Measurements from ENCODE around the gene RPS10.
"Not testable (repeated sequence)": the region's sequence is repeated elsewhere in the genome, so short reads cannot be mapped to it uniquely, and the experiment has no call there.

The RPS10 gene

DNA sequence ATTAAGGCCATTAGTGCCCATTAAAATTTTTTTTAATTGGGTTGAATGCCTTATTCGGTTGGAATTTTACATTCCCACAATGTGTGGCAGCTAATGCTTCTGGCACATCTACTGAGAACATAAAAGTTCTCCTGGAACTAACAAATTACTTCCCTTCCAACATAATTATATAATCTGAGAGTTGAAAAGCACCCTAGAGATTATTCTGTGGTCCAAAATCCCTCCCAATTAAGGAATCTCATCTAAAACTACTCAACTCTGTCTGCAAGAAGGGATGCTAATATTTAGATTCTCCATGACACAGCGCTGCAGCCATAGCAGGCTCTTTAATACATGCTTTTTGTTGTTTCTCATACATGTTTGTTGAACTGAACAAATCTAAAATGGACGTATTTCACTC, 37.4 kb downstream of the RPS10 start:
- Histone ChIP-seq H3K27ac (ENCODE audit: low read depth, low read length) (no peak overlapping the region), H3K36me3 (ENCODE audit: control insufficient read depth, insufficient read depth, low read length) (no peaks in the 10 kb centered on the region), H3K4me1 (ENCODE audit: control insufficient read depth, insufficient read depth, low read length) (peaks cover 14% of the 10 kb centered on the region), H3K9ac (ENCODE audit: low read length) (no peak overlapping the region), H3K4me3 (ENCODE audit: low read length) (no peak overlapping the region), H3K27me3 (ENCODE audit: control insufficient read depth, insufficient read depth, low read length) (no peaks in the 10 kb centered on the region)

DNA sequence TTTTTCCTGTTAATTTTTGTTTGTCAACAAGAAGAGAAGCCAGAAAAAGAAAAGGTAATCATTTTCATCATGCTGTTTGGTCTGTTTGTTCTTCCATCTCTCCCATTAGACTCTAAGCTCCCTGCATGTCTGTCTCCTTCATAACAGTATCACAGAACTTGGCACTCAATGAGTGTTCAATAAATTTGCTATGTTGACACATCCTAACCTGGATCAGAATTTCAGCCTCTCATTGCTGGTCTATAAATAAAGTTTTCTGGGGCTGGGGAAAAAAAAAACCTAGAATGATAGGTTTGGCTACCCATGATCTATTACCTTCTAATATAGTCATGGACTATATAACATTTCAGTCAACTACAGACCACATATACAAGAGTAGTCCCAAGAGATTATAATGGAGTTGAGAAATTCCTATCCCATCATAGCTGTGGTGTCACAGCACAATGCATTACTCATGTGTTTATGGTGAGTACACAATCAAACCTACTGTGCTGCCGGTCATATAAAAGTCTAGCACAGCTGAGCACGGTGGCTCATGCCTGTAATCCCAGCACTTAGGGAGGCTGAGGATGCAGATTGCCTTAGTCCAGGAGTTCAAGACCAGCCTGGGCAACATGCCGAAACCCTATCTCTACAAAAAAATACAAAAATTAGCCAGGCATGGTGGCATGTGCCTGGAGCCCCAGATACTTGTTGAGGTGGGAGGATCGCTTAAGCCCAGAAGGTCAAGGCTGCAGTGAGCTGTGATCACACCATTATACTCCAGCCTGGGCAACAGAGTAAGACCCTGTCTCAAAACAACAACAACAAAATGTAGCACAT, 39.3 kb downstream of the RPS10 start:
- Histone ChIP-seq H3K27ac (ENCODE audit: low read depth, low read length) (no peak overlapping the region), H3K4me3 (ENCODE audit: low read length) (no peak overlapping the region), H3K4me1 (ENCODE audit: control insufficient read depth, insufficient read depth, low read length) (peaks cover 17% of the 10 kb centered on the region), H3K9ac (ENCODE audit: low read length) (no peak overlapping the region), H3K27me3 (ENCODE audit: control insufficient read depth, insufficient read depth, low read length) (no peaks in the 10 kb centered on the region), H3K36me3 (ENCODE audit: control insufficient read depth, insufficient read depth, low read length) (no peaks in the 10 kb centered on the region)

GRCh38 chr6:34385793-34386195, 40.1 kb downstream of the RPS10 start:
- Histone ChIP-seq H3K27ac (ENCODE audit: low read depth, low read length) (no peak overlapping the region), H3K36me3 (ENCODE audit: control insufficient read depth, insufficient read depth, low read length) (no peaks in the 10 kb centered on the region), H3K27me3 (ENCODE audit: control insufficient read depth, insufficient read depth, low read length) (no peaks in the 10 kb centered on the region), H3K4me1 (ENCODE audit: control insufficient read depth, insufficient read depth, low read length) (peaks cover 15% of the 10 kb centered on the region), H3K9ac (ENCODE audit: low read length) (no peak overlapping the region), H3K4me3 (ENCODE audit: low read length) (no peak overlapping the region)

- no peak overlapping the region for H3K4me3 ChIP-seq (ENCODE audit: low read length)
- peaks cover 12% of the 10 kb centered on the region for H3K4me1 ChIP-seq (ENCODE audit: control insufficient read depth, insufficient read depth, low read length)
- H3K9ac ChIP-seq (ENCODE audit: low read length), result no peak overlapping the region
- no peaks in the 10 kb centered on the region for H3K27me3 ChIP-seq (ENCODE audit: control insufficient read depth, insufficient read depth, low read length)
- H3K36me3 ChIP-seq (ENCODE audit: control insufficient read depth, insufficient read depth, low read length), result no peaks in the 10 kb centered on the region
- no peak overlapping the region for H3K27ac ChIP-seq (ENCODE audit: low read depth, low read length)
Measured at GRCh38 chr6:34384321-34385153, 41.3 kb downstream of the RPS10 start.

DNA sequence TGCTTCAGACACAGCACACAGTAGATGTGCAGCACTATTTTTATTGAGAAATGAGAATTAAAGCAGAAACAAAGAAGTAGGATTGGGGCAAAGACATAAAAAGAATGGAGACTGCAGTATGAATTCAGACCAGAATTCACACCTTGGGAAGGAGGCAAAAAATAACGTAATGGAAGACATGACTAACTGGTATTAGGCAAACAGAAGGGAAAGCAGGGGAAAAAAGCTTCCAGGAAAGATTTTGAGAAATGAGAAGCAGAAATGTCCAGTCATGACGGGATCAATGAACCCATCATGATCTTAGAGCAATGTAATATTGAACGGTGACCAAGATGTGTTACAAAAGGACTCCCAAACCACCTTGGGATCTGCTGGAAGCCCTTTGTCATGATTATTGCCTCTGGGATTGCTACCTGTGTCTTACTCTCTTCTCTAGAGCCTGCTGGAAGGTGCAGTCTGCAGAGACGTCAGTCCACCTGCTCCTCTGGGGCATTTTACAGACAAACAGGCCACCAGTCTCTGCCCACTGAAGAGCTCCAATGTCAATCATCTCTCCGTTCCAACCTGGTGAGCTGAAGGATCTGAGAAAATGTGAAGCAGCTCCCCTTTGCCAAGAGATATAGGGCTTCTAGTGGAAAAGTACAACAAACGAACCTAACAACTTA, 42.1 kb downstream of the RPS10 start:
- Histone ChIP-seq H3K27ac (ENCODE audit: low read depth, low read length) (no peak overlapping the region), H3K27me3 (ENCODE audit: control insufficient read depth, insufficient read depth, low read length) (no peaks in the 10 kb centered on the region), H3K36me3 (ENCODE audit: control insufficient read depth, insufficient read depth, low read length) (no peaks in the 10 kb centered on the region), H3K4me1 (ENCODE audit: control insufficient read depth, insufficient read depth, low read length) (peaks cover 9% of the 10 kb centered on the region), H3K4me3 (ENCODE audit: low read length) (no peak overlapping the region), H3K9ac (ENCODE audit: low read length) (no peak overlapping the region)

GRCh38 chr6:34383161-34383631, 42.7 kb downstream of the RPS10 start:
- no peak overlapping the region for H3K4me3 ChIP-seq (ENCODE audit: low read length)
- peaks cover 9% of the 10 kb centered on the region for H3K4me1 ChIP-seq (ENCODE audit: control insufficient read depth, insufficient read depth, low read length)
- no peaks in the 10 kb centered on the region for H3K36me3 ChIP-seq (ENCODE audit: control insufficient read depth, insufficient read depth, low read length)
- H3K27me3 ChIP-seq (ENCODE audit: control insufficient read depth, insufficient read depth, low read length), result no peaks in the 10 kb centered on the region
- peak overlapping the region; percentile 18 for H3K27ac ChIP-seq (ENCODE audit: low read depth, low read length)
- H3K9ac ChIP-seq (ENCODE audit: low read length), result no peak overlapping the region

- peaks cover 9% of the 10 kb centered on the region for H3K4me1 ChIP-seq (ENCODE audit: control insufficient read depth, insufficient read depth, low read length)
- H3K27me3 ChIP-seq (ENCODE audit: control insufficient read depth, insufficient read depth, low read length), result no peaks in the 10 kb centered on the region
- H3K4me3 ChIP-seq (ENCODE audit: low read length), result no peak overlapping the region
- no peak overlapping the region for H3K27ac ChIP-seq (ENCODE audit: low read depth, low read length)
- no peaks in the 10 kb centered on the region for H3K36me3 ChIP-seq (ENCODE audit: control insufficient read depth, insufficient read depth, low read length)
- no peak overlapping the region for H3K9ac ChIP-seq (ENCODE audit: low read length)
Measured at GRCh38 chr6:34381081-34381480, 44.8 kb downstream of the RPS10 start.

DNA sequence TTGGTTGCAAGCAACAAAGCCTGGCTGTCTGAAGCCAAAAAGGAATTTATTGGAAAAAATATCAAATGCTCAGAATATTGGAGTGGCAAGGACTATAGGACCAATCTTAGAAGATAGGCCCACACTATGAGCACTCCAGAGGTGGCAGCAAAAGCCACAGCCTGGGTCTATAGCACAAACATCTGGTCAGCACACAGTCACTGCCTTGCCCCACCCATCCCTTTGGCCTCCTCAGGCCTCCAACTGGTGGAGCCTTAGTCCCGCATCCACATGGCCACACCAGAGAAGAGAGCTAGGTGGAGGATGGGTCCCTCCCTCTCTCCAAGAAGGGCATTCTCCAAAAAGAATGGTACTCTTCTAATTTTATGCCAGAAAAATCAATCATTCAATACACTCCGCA, 47.4 kb downstream of the RPS10 start:
- Histone ChIP-seq H3K36me3 (ENCODE audit: control insufficient read depth, insufficient read depth, low read length) (no peaks in the 10 kb centered on the region), H3K27ac (ENCODE audit: low read depth, low read length) (no peak overlapping the region), H3K27me3 (ENCODE audit: control insufficient read depth, insufficient read depth, low read length) (no peaks in the 10 kb centered on the region), H3K9ac (ENCODE audit: low read length) (no peak overlapping the region), H3K4me1 (ENCODE audit: control insufficient read depth, insufficient read depth, low read length) (peaks cover 3% of the 10 kb centered on the region), H3K4me3 (ENCODE audit: low read length) (no peak overlapping the region)

DNA sequence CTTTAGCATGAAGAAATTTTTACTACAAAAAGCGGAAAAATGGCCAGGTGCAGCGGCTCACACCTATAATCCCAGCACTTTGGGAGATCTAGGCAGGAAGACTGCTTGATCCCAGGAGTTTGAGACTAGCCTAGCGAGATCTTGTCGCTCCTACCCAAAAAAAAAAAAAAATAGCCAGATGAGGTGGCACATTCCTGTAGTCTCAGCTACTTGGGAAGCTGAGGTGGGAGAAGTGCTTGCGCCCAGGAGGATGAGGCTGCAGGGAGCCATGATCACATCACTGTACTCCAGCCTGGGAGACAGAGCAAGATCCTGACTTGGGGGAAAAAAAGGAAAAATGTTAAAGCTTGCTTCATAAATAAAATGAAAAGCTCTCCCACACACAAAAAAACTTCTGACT, 47.9 kb downstream of the RPS10 start:
- Histone ChIP-seq H3K4me1 (ENCODE audit: control insufficient read depth, insufficient read depth, low read length) (no peaks in the 10 kb centered on the region), H3K36me3 (ENCODE audit: control insufficient read depth, insufficient read depth, low read length) (no peaks in the 10 kb centered on the region), H3K27me3 (ENCODE audit: control insufficient read depth, insufficient read depth, low read length) (no peaks in the 10 kb centered on the region), H3K27ac (ENCODE audit: low read depth, low read length) (no peak overlapping the region), H3K9ac (ENCODE audit: low read length) (no peak overlapping the region), H3K4me3 (ENCODE audit: low read length) (no peak overlapping the region)

GRCh38 chr6:34377571-34377970, 48.3 kb downstream of the RPS10 start:
- not testable (repeated sequence) for H3K4me1 ChIP-seq (ENCODE audit: control insufficient read depth, insufficient read depth, low read length); H3K9ac ChIP-seq (ENCODE audit: low read length); H3K4me3 ChIP-seq (ENCODE audit: low read length); H3K36me3 ChIP-seq (ENCODE audit: control insufficient read depth, insufficient read depth, low read length); H3K27me3 ChIP-seq (ENCODE audit: control insufficient read depth, insufficient read depth, low read length); H3K27ac ChIP-seq (ENCODE audit: low read depth, low read length)

- Histone ChIP-seq H3K9ac (ENCODE audit: low read length) (no peak overlapping the region), H3K36me3 (ENCODE audit: control insufficient read depth, insufficient read depth, low read length) (no peaks in the 10 kb centered on the region), H3K4me1 (ENCODE audit: control insufficient read depth, insufficient read depth, low read length) (no peaks in the 10 kb centered on the region), H3K27me3 (ENCODE audit: control insufficient read depth, insufficient read depth, low read length) (no peaks in the 10 kb centered on the region), H3K4me3 (ENCODE audit: low read length) (no peak overlapping the region), H3K27ac (ENCODE audit: low read depth, low read length) (no peak overlapping the region)
Measured at GRCh38 chr6:34375833-34376232, 50.0 kb downstream of the RPS10 start.

- no peaks in the 10 kb centered on the region for H3K36me3 ChIP-seq (ENCODE audit: control insufficient read depth, insufficient read depth, low read length)
Measured at GRCh38 chr6:34374508-34374907, 51.4 kb downstream of the RPS10 start.

More at GRCh38 chr6:34374508-34374907, 51.4 kb downstream of the RPS10 start:
- Histone ChIP-seq H3K9ac (ENCODE audit: low read length) (no peak overlapping the region), H3K27ac (ENCODE audit: low read depth, low read length) (no peak overlapping the region), H3K4me1 (ENCODE audit: control insufficient read depth, insufficient read depth, low read length) (no peaks in the 10 kb centered on the region), H3K27me3 (ENCODE audit: control insufficient read depth, insufficient read depth, low read length) (no peaks in the 10 kb centered on the region), H3K4me3 (ENCODE audit: low read length) (no peak overlapping the region)

Measured in rectal smooth muscle tissue (tissue), 1 donor.